GM18873 (cell line): ENCODE data around the gene MUC21.
"Not testable (repeated sequence)": the region's sequence is repeated elsewhere in the genome, so short reads cannot be mapped to it uniquely, and the experiment has no call there.

Experiments
- ATAC-seq: cut with Tn5 transposase; IDR thresholded peaks from one replicate; pipeline ENCODE4 v1.9.1; 2021; ENCODE audit warnings: mild to moderate bottlenecking, moderate library complexity, moderate number of reproducible peaks; ENCODE audit not compliant: unreplicated experiment, low FRiP score

Gene MUC21

DNA sequence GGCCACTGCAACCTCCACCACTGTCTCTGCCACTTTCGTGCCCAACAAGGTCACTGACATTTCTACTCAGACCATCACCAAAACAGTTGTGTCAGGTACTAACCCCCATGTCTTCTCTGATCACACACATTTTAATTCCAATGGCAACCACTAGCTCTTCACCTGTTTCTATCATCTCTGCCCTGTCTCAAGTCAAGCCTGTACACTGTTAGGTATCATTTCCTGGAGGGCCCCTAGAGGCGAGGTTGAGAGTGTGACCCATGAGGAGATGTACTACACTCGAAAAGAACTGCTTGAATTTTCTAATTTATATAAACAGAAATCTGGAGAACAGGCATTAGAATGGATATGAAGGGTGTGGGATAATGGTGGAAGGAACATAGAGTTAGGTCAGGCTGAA lies 17.4 kb upstream of the MUC21 start:
- ATAC-seq: no peak

DNA sequence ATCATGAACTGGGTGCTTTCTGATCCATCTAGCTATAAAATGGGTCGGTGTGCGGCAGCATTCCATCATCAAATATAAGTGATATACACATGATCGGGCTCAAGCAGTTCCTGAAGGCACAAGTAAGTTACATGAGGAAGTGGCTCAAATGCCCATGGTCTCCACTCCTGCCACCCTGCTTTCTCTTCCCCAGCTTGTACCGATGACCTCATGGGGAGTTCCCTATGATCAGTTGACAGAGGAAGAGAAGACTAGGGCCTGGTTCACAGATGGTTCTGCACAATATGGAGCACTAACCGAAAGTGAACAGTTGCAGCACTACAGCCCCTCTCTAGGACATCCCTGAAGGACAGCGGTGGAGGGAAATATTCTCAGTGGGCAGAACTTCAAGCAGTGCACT lies 14.3 kb upstream of the MUC21 start:
- ATAC-seq: not testable (repeated sequence)

DNA sequence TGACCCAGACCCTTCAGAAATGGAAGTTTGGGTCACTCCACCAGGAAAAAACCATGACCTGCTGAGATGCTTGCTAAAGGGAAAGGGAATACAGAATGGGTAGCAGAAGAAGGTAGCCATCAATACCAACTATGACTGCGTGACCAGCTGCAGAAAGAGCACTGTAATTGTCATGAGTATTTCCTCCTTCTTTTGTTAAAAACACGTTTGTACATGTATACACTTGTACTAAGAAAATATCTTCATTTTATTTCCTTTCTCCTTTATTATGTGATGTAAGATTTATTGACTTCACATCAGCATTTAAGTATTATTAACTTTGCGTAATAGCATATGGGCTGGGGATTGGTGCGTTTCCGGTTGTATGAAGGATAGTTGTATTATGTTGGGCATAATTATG lies 12.6 kb upstream of the MUC21 start:
- no peak for ATAC-seq

DNA sequence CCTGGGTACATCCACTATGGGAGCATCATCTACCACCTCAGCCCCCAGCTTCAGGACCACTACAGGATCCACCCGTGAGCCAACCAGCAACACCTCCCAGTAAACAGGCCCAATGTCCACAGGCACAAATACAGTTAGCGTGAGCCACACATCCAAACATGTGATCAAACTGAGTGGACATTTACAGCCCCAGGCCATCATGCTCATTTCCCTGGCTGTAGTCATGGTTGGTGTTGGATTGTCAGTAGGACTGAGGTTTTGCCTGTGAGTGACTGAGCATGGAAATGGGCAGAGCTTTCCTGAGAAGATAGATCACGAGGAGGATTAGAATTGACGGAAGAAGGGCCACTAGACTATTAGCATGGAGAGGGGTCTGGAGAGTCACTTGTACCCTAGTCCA lies 10.7 kb upstream of the MUC21 start:
- ATAC-seq: no peak

DNA sequence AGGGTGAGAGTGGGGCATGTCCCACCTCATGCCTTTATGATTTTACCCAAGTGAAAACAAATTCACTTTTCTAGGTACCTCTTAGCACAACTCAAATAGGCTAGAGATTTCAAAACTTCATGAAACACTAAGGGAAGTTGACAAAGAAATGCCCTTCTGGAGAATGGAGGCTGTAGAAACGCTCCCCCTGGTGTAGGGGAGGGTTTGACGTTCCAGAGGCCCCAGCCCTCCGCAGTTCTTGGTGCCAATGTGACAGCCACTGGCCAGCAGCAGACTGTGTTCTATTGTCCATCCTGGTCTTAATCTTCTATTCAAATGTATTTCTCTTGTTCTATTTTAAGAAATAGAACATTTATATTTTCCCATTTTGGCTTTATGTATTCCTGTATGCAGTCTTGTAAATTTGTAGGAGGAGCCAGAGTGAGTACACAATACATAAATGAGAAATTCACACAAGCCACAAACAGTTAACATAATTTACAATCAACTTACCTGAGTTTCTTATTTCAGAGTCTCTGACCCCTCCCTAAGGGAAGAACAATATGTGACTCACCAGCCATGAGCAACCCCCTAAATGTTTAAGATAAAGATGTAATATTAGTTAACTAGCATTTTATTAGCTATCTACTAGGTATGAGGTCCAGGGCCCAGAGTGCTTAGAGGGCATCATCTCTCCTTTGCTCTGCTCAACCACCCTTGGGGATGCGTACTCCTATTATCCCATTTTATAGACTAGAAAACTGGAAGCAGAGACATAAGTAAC lies 8.8 kb upstream of the MUC21 start:
- no peak for ATAC-seq

DNA sequence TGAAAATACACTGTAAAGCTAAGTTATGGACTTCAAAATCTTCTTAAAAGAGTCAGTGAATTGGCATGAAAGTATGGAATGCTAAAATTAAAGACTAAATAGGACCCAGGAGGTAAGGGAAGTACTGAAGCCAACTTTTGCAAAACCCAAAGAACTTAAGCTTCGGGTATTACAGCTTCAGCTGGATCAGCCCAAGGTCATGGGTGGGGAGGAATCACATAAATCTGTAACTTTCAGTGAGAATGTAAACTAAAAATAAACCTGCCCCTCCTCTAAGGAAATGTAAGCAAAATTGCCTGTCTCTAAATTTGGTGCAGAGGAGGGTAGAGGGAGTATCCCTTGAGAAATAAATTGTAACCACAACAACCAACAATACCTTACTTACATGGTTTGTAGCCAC lies 4.4 kb upstream of the MUC21 start:
- no peak for ATAC-seq

DNA sequence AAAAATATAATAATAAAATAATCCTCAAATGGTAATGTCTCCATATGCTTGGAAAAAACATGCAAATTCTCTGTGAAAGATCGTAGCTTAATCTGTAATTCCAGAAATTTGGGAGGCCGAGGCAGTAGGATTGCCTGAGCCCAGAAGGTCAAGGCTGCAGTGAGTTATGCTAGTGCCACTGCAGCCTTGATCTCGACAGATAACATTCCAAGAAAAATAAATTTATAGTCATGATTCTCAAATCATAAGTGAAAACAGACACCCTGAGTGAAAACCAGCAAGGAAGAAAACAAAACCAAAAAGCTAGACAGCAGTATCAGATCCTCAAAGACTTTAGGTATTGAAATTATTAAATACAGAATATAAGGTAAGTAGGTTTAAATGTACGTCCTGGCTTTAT lies 3.8 kb upstream of the MUC21 start:
- ATAC-seq: no peak

DNA sequence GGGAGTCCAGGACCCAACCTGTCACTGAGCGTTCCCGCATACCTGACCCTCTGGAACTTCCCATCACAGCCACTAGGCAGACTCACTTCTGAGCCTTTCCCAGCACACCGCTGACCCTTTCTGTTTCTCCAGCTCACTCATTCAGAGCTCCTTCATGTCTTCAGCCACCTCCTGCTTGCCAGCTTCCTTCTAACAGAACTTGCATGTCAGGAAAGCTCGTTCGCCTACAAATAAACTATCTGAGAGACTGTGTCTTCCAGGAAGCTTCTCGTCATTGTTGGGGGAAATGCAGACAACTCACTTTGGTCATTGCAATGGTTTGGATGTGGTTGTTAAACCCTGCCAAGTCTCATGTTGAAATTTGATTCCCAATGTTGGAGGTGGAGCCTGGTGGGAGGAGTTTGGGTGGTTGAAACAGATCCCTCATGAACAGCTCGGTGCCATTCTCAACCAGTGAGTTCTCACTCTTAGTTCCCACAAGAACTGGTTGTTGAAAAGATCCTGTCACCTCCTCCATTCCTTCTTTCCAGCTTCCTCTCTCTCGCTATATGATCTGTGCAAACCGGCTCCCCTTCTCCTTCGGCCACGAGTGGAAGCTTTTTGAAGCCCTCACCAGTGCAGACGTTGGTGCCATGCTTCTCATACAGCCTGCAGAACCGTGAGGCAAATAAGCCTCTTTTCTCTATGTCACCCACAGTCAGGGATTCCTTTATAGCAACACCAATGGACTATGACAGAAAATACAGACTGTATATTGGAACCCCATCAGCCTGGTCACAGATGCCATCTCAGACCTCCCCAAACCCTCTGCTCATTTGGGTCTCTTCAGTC lies 1.4 kb upstream of the MUC21 start:
- ATAC-seq: no peak

DNA sequence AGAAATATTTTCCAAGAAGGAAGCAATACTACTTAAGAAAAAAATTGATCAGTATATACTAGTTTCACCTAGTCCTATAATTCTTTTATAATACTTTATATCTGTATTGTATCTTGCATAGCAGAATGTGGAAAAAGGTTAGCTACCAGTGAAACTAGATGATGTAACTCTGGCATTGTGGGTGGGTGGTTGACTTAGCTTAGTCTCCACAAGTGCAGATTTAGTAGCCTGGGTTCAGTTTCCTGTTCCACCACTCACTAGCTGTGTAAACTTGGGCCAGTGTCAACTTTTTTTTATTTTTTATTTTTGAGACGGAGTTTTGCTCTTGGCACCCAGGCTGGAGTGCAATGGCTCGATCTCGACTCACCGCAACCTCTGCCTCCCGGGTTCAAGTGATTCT lies 2.0 kb downstream of the MUC21 start:
- no peak for ATAC-seq

DNA sequence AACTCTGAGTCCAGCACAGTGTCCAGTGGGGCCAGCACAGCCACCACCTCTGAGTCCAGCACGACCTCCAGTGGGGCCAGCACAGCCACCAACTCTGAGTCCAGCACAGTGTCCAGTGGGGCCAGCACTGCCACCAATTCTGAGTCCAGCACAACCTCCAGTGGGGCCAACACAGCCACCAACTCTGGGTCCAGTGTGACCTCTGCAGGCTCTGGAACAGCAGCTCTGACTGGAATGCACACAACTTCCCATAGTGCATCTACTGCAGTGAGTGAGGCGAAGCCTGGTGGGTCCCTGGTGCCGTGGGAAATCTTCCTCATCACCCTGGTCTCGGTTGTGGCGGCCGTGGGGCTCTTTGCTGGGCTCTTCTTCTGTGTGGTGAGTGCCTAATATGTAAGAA lies 3.8 kb downstream of the MUC21 start:
- ATAC-seq: no peak

DNA sequence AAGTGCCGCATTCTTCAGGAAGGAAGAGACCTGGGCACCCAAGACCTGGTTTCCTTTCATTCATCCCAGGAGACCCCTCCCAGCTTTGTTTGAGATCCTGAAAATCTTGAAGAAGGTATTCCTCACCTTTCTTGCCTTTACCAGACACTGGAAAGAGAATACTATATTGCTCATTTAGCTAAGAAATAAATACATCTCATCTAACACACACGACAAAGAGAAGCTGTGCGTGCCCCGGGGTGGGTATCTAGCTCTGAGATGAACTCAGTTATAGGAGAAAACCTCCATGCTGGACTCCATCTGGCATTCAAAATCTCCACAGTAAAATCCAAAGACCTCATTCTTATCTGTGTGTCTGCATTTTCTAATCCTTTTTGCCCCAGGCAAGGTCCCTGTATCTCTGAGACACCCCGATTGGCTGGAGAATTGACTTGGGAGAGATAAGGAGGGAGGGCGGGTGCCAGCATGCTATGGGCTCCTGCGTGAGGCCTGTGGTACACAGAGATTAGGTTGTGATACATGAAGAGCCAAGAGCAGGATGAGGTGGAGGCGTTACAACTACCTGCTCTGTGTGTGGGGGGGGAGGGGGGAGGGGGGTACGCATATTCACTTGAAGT lies 4.8 kb downstream of the MUC21 start:
- ATAC-seq: no peak

DNA sequence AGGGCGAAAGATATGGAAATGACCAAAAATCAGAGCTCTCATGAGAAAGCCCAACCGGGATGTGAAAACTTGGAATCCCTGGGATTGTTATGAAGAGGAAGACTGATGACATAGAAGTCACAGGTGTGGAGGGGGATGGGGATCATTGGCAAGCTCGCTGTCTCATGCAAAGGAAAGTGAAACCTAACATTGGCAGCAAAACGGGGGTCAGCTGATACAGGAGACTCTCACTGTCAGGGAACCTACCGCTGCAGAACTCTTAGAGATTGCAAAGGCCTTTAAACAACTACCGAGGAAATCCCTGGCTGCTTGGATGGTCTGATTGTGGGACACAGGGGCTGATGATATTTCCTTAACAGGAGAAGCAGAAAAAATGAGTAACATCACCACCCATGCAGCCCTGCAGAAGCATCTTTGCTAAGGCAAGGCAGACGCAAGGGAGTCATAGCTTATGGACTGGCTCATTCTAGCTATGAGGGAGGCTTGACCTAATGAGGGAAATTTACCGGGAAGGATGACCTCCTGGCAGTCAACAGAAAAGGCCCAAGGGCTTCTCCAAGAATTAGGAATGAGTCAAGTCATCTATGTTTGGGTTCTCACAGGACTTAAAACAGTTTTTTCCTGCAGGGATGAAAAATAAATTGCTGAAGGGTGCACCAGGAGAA lies 7.0 kb downstream of the MUC21 start:
- ATAC-seq: no peak

DNA sequence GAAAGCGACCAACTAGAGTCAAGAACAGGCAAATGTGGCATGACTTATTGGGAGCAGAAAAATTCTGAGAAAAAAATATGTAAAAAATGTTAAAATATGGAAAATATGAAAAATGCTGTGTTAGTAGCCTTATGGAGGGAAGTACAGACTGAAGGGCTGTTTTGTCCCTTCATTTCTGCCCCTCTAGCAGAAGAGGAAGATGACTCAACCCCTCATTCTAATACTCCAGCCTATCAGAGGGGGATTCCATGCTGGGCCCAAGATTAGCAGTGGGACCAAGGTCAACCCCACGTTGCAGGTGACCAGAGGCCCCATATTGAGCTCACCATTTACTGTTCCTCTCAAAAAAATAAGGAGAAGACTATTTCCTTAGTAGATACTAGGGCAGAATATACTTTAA lies 8.4 kb downstream of the MUC21 start:
- no peak for ATAC-seq

DNA sequence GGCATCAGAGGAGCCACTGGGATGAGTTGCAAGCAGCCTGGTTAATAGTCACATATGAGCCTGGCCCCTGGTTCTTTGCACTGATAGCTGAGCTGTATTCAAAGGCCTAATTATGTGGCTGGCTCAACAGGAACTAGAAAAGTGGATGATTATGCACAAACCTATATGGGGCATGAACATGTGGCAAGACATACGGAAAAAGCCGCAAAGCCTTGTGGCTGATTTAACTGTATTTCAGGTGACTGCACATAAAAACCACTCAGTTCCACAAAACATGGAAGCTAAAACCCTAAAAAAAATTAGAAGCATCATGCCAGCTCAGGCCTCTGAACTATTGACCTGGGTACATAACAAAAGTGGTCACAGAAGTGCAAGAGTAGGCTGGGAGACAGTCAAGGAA lies 13.8 kb downstream of the MUC21 start:
- ATAC-seq: no peak

DNA sequence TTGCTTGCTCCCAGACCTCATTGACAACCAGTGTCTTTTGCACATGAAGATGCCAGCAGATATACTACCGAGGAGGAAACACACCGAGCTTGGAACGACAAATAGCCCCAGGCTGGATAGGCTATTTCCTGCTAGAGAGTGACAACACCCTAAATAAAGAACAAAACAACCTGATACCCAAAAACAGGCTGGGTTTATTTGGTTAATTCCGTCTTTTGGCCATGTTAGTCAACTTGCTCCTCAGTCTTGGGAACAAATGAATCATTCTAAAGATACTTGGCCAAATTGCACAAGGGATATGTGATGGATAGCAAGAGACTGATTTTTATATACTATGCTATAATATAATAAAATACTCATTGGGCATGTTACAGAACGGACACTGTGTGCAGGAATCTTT lies 15.3 kb downstream of the MUC21 start:
- ATAC-seq: no peak

DNA sequence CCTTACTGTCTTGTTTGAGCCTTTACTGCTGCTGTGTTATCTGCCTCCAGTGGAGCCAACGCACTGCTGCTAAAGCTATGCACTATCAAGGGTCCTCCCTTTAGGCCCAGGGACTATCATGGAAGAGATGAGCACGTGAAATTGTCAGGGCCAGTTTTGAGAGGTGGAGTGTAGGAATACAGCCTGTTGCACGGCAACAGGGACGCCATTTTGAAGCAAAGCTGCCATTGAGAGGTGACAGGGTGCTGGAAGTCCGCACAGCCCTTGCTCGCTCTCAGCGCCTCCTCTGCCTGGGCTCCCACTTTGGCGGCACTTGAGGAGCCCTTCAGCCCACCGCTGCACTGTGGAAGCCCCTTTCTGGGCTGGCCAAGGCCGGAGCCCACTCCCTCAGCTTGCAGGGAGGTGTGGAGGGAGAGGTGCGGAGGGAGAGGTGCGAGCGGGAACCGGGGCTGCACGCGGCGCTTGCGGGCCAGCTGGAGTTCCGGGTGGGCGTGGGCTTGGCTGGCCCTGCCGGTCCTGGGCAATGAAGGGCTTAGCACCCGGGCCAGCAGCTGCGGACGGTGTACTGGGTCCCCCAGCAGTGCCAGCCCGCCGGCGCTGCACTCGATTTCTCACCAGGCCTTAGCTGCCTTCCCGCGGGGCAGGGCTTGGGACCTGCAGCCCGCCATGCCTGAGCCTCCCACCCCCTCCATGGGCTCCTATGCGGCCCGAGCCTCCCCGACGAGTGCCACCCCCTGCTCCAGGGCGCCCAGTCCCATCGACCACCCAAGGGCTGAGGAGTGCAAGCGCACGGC lies 16.7 kb downstream of the MUC21 start:
- ATAC-seq: not testable (repeated sequence)

DNA sequence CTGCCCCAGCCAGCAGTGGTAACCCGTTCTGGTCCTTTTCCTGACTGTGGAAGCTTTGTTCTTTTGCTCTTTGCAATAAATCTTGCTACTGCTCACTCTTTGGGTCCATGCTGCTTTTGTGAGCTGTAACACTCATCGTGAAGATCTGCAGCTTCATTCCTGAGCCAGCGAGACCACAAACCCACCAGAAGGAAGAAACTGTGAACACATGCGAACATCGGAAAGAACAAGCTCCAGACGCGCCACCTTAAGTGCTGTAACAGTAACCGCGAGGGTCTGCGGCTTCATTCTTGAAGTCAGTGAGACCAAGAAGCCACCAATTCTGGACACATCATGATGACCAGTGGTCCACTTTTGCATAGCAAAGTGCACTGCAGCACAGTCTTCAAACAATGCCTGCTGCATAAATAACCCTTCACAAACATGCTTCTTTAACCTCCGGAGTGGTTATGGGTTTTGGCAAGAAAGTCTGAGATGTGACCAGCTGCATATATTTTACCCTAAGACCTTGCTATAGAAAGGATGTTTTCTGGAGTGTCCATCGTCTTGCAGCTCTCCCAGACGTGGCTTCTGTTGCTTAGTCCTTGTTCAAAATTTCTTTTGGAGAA lies 17.9 kb downstream of the MUC21 start:
- no peak for ATAC-seq

DNA sequence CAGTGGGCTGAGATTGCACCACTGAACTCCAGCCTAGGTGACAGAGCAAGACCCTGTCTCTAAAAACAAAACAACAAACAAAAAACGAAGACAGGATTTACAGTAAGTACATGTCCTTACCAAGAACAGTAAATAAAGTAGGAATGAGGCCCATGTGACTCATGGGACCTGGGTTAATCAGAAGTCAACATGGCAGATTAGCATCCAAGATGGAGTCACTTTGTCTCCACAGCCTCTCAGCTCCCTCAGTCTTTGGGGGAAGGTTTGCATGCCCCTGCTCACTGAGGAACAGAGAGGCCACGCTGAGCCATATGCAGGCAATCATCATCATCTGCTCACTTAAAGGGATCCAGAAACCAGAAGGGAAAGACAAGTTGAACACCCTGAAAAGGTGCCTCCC lies 19.0 kb downstream of the MUC21 start:
- no peak for ATAC-seq

DNA sequence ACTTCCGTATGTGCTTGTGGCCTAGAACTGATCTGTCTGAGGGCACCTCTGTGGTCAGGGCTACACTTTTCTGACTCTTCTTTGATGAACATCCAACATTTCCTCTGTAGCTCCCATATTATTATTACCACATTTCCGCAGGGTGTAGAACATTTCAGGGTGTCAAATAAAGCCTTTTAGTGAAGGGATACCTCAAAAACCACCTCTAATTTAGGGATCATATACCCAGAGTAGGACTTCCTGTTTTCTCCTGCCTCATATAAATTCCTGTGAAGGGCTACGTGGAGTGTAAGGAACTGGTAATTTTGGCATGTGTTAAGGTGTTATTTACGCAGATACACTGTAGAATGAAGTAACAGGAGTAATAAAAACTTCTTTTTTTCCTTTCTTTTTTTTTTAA lies 21.3 kb downstream of the MUC21 start:
- ATAC-seq: no peak
